H1 (cell line): ENCODE results near the gene NCAPD3. TPM values are rescaled to one million over a fixed set of nuclear protein-coding genes. Genes with fewer than 3 reads are reported as not detected.

Experiments used
- CTCF ChIA-PET: fragments of 300-600 bp; sonication (Branson Sonifier 250); formaldehyde crosslinking; loops from one replicate; lab custom pipeline; 2021; ENCODE audit not compliant: partially characterized antibody; lab: Charles Lee
- POLR2A ChIA-PET: fragments of 300-600 bp; sonication (Branson Sonifier 250); formaldehyde crosslinking; loops from one replicate; lab custom pipeline; 2021; ENCODE audit warnings: inconsistent platforms; ENCODE audit not compliant: partially characterized antibody; lab: Charles Lee
- DNase-seq, 2 experiments: peaks; one replicate each; pipeline versions ENCODE4 v3.0.0 to v3.0.0-alpha.2; 2010 to 2022; ENCODE audit warnings: low spot score in 2 of 2, low read depth in 1 of 2, mixed read lengths in 1 of 2
- FAIRE-seq: peaks from 2 replicates; lab custom pipeline; 2011; peaks lifted over from hg19 to GRCh38; lab: Jason Lieb, UNC
- H2AFZ ChIP-seq: 2 replicates; pipeline ENCODE4 v1.8.1; 2012; ENCODE audit warnings: low read length, inconsistent platforms
- H2AK5ac ChIP-seq: 2 replicates; pipeline ENCODE4 v1.6.1; 2013; ENCODE audit warnings: low read depth, low read length
- H2BK120ac ChIP-seq: replicated peaks from 2 replicates; pipeline ENCODE3; 2013; ENCODE audit warnings: low read depth, low read length, inconsistent platforms
- H2BK12ac ChIP-seq: 2 replicates; pipeline ENCODE4 v1.6.1; 2013; ENCODE audit warnings: low read depth, low read length
- H2BK15ac ChIP-seq: 2 replicates; pipeline ENCODE4 v1.6.1; 2013; ENCODE audit warnings: low read length
- H2BK20ac ChIP-seq: 2 replicates; pipeline ENCODE4 v1.6.1; 2013; ENCODE audit warnings: low read length
- H2BK5ac ChIP-seq: 2 replicates; pipeline ENCODE4 v1.6.1; 2013; ENCODE audit warnings: low read depth, low read length
- H3K14ac ChIP-seq: 2 replicates; pipeline ENCODE4 v1.6.1; 2013; ENCODE audit warnings: inconsistent platforms; ENCODE audit not compliant: insufficient read length
- H3K18ac ChIP-seq: 2 replicates; pipeline ENCODE4 v1.6.1; 2013; ENCODE audit warnings: low read length; ENCODE audit errors: extremely low read depth
- H3K23ac ChIP-seq: 2 replicates; pipeline ENCODE4 v1.6.1; 2013; ENCODE audit warnings: inconsistent platforms; ENCODE audit not compliant: insufficient read length
- H3K23me2 ChIP-seq: 2 replicates; pipeline ENCODE4 v1.6.1; 2013; ENCODE audit warnings: low read depth, low read length
- H3K27ac ChIP-seq: 2 replicates; pipeline ENCODE4 v1.6.1; 2011; ENCODE audit warnings: low read depth, low read length, inconsistent platforms
- H3K27me3 ChIP-seq, 4 experiments: replicated peaks in 1 of 4; 1 replicate in 1 of 4; 2 replicates in 3 of 4; pipeline versions ENCODE4 v1.6.1 to v1.8.1; 2011 to 2013; ENCODE audit warnings: low read length in 3 of 4, mild to moderate bottlenecking in 3 of 4, inconsistent platforms in 2 of 4, mixed read lengths in 2 of 4, moderate library complexity in 1 of 4; ENCODE audit not compliant: control insufficient read depth in 3 of 4, insufficient read depth in 3 of 4; ENCODE audit errors: extremely low read depth in 1 of 4
- H3K36me3 ChIP-seq, 4 experiments: 2 replicates each; pipeline versions ENCODE4 v1.6.1 to v1.8.1; 2011 to 2013; ENCODE audit warnings: mild to moderate bottlenecking in 4 of 4, low read length in 3 of 4, moderate library complexity in 2 of 4, control low read depth in 1 of 4, inconsistent platforms in 1 of 4; ENCODE audit not compliant: insufficient read depth in 4 of 4, control insufficient read depth in 2 of 4
- H3K4ac ChIP-seq: replicated peaks from 2 replicates; pipeline ENCODE3; 2013; ENCODE audit warnings: low read length, low read depth, mixed read lengths, inconsistent platforms; ENCODE audit not compliant: insufficient read length
- H3K4me1 ChIP-seq, 4 experiments: replicated peaks in 1 of 4; 1 replicate in 1 of 4; 2 replicates in 3 of 4; pipeline versions ENCODE4 v1.6.1 to v1.8.1; 2011 to 2013; ENCODE audit warnings: low read length in 3 of 4, inconsistent platforms in 2 of 4, mixed read lengths in 1 of 4; ENCODE audit not compliant: insufficient read depth in 4 of 4, control insufficient read depth in 3 of 4
- H3K4me2 ChIP-seq, 2 experiments: 2 replicates each; pipeline versions ENCODE4 v1.6.1 to v1.8.1; 2011 to 2013; ENCODE audit warnings: low read depth in 2 of 2, low read length in 2 of 2, control low read depth in 1 of 2, inconsistent platforms in 1 of 2, mild to moderate bottlenecking in 1 of 2; ENCODE audit not compliant: insufficient read depth in 1 of 2
- H3K4me3 ChIP-seq, 4 experiments: fragments of 200-600, 300-600 bp in 1 of 4; sonication (generic), shearing (Covaris generic), sonication (Bioruptor Twin) in 1 of 4; 2 replicates each; pipeline versions ENCODE4 v1.5.1 to v1.8.1; 2011 to 2016; ENCODE audit warnings: low read length in 4 of 4, low read depth in 3 of 4, control low read depth in 2 of 4, inconsistent platforms in 2 of 4, mild to moderate bottlenecking in 2 of 4, mixed read lengths in 1 of 4, moderate library complexity in 1 of 4; ENCODE audit not compliant: insufficient read depth in 2 of 4; ENCODE audit errors: extremely low read depth in 1 of 4
- H3K56ac ChIP-seq: replicated peaks from 2 replicates; pipeline ENCODE3; 2013; ENCODE audit warnings: low read depth, mild to moderate bottlenecking, mixed read lengths, low read length, inconsistent platforms; ENCODE audit not compliant: insufficient read length
- H3K79me1 ChIP-seq: 2 replicates; pipeline ENCODE4 v1.6.1; 2013; ENCODE audit warnings: low read depth, low read length, control low read depth
- H3K79me2 ChIP-seq, 2 experiments: 2 replicates each; pipeline versions ENCODE4 v1.6.1 to v1.8.1; 2012 to 2013; ENCODE audit warnings: low read length in 2 of 2, mild to moderate bottlenecking in 2 of 2, inconsistent platforms in 1 of 2; ENCODE audit not compliant: insufficient read depth in 2 of 2, control insufficient read depth in 1 of 2
- H3K9ac ChIP-seq, 4 experiments: replicated peaks in 1 of 4; 1 replicate in 1 of 4; 2 replicates in 3 of 4; pipeline versions ENCODE4 v1.6.1 to v1.8.1; 2011 to 2013; ENCODE audit warnings: low read depth in 3 of 4, low read length in 3 of 4, control low read depth in 2 of 4, mild to moderate bottlenecking in 2 of 4, moderate library complexity in 2 of 4, inconsistent platforms in 1 of 4; ENCODE audit errors: extremely low read depth in 1 of 4
- H3K9me3 ChIP-seq, 2 experiments: 2 replicates each; pipeline versions ENCODE4 v1.6.1 to v1.8.1; 2012 to 2013; ENCODE audit warnings: mild to moderate bottlenecking in 2 of 2, moderate library complexity in 2 of 2, control low read depth in 1 of 2, inconsistent platforms in 1 of 2, low read depth in 1 of 2, low read length in 1 of 2, mixed read lengths in 1 of 2; ENCODE audit not compliant: insufficient read depth in 2 of 2
- H4K20me1 ChIP-seq, 2 experiments: replicated peaks in 1 of 2; 2 replicates each; pipeline versions ENCODE3 to v1.8.1; 2011 to 2013; ENCODE audit warnings: inconsistent platforms in 2 of 2, low read length in 2 of 2, mild to moderate bottlenecking in 1 of 2; ENCODE audit not compliant: insufficient read depth in 2 of 2, control insufficient read depth in 1 of 2
- H4K5ac ChIP-seq: 2 replicates; pipeline ENCODE4 v1.6.1; 2013; ENCODE audit warnings: low read length, low read depth, mixed read lengths, inconsistent platforms; ENCODE audit not compliant: insufficient read length
- H4K8ac ChIP-seq: 2 replicates; pipeline ENCODE4 v1.8.0; 2013; ENCODE audit warnings: mild to moderate bottlenecking, moderate library complexity, low read length, inconsistent platforms; ENCODE audit not compliant: insufficient read depth; ENCODE audit errors: extremely low read depth
- H4K91ac ChIP-seq: replicated peaks from 2 replicates; pipeline ENCODE3; 2013; ENCODE audit warnings: low read length, mixed read lengths, inconsistent platforms; ENCODE audit not compliant: insufficient read length
- HDAC2 ChIP-seq, 2 experiments: fragments of 300-600 bp in 1 of 2; sonication (generic) in 1 of 2; IDR thresholded peaks; 2 replicates each; pipeline ENCODE4 v1.6.1; 2011 to 2012; ENCODE audit warnings: low read depth in 2 of 2, low read length in 2 of 2, mild to moderate bottlenecking in 2 of 2, moderate library complexity in 2 of 2, borderline replicate concordance in 1 of 2, inconsistent platforms in 1 of 2
- JUND ChIP-seq: IDR thresholded peaks from 2 replicates; pipeline ENCODE4 v1.6.1; 2011; ENCODE audit warnings: mild to moderate bottlenecking, improper control_type of control experiment, low read length
- MAFK ChIP-seq: IDR thresholded peaks from 2 replicates; pipeline ENCODE4 v1.6.1; 2012; ENCODE audit warnings: low read depth, mild to moderate bottlenecking, improper control_type of control experiment, low read length
- TEAD4 ChIP-seq: IDR thresholded peaks from 2 replicates; pipeline ENCODE4 v1.6.1; 2012; ENCODE audit warnings: low read depth, low read length, inconsistent platforms, mixed read lengths
- WGBS, 2 experiments: shearing (Covaris generic) in 1 of 2; methylation state at CpG; one replicate each; pipeline versions ENCODE4 v1.1.6 to v1.1.7; 2013 to 2015; ENCODE audit warnings: low lambda C conversion rate in 2 of 2, mixed read lengths in 2 of 2, inconsistent platforms in 1 of 2, low coverage in 1 of 2, missing lambda C conversion rate in 1 of 2; ENCODE audit not compliant: insufficient replicate concordance in 2 of 2, insufficient coverage in 1 of 2, insufficient read length in 1 of 2; ENCODE audit errors: extremely low coverage in 1 of 2, missing lambda C conversion rate in 1 of 2; 5-methylcytosine and 5-hydroxymethylcytosine counted together
- polyA plus RNA-seq, 7 experiments: library from polyadenylated mRNA; depleted of rRNA in 3 of 7; stranded (reverse) in 5 of 7; unstranded in 2 of 7; fragments of >200 nt in 5 of 7; fragments of 200-250 nt in 2 of 7; gene quantifications; 1 replicate in 5 of 7; 2 replicates in 1 of 7; 4 replicates in 1 of 7; pipeline versions ENCODE4 v1.2.1 to v1.2.3, GENCODE V29; 2011 to 2013; ENCODE audit warnings: missing spikeins in 2 of 7, mixed read lengths in 2 of 7
- total RNA-seq: library from RNA; stranded (reverse); fragmentation: NEBNext Ultra II Directional; extraction: Animal tissue kit (Norgen Biotek cat#: 25700); gene quantifications from 2 replicates; pipeline ENCODE4 v1.2.1, GENCODE V29; 2021

NCAPD3 gene
- total and polyA plus RNA-seq, 2 of the 8 experiments (the other 6 are each of a cell fraction or from before 2014, with no cell fraction given) = 26.5 to 55.2 TPM

DNA sequence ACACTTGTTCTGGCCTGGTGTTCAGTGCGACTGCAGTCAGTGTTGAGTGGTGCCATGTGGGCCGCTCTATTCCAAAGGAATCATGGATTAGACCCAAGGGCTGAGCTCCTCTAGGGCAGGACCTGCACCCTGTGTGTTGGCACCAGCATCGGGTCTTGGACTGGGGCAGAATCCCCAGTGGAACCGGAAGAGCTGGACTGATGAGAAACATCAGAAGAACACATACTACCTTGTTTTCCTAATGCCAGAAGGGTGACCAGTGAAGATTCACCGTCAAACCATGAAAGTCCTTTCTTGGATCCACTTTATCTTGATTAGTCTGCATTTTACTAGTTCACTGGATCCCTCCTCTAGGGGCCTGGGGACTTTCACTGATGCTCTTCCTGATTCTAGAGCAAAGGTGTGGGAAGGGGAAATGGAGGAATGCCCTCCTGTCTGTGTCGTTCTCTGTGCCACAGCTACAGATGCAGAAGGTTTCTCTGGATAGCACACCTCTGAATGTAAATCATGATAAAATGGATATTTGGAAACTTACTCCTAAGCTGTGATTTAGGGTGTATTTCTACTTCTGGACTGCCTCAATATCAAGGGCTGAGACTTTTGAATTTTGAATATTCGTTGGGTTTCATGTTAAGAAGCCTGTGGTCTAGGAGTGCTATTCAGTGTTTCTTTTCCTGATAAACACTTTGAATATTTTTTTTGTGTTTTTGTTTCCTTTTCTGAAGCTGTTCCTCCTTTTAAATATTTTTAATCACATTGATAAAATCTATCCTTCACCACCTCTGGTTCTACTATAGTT, 41.4 kb upstream of the NCAPD3 start:
- H3K56ac ChIP-seq = no peak overlapping the region
- ChIA-PET CTCF (interaction anchor here (1.7 to 7.1 kb wide), 2 partner anchors 10 to 34 kb away, joined by 4 to 114 read pairs; partner anchors contain the start of gene GLB1L3), POLR2A (interaction anchor here (1.2 to 9.2 kb wide), 3 partner anchors 11 to 16 kb away, joined by 3 to 76 read pairs (median 16); partner anchors contain the start of genes ACAD8, GLB1L3 and THYN1)
- no peak overlapping the region for H2AFZ ChIP-seq
- no peak overlapping the region for H2BK120ac ChIP-seq
- H3K4ac ChIP-seq = no peak overlapping the region
- no peaks in the 10 kb centered on the region for H3K23me2 ChIP-seq
- peaks cover 2% of the 10 kb centered on the region; the same call in 1 of the 2 replicates for H3K79me1 ChIP-seq
- DNase-seq = no peak
- H3K9ac ChIP-seq = no peak overlapping the region; a peak in 1 of 7 replicates
- H3K23ac ChIP-seq = no peak overlapping the region
- no peaks in the 10 kb centered on the region for H3K9me3 ChIP-seq
- H3K27ac ChIP-seq = no peak overlapping the region
- peaks cover 0 to 4% of the 10 kb centered on the region in 2 experiments for H4K20me1 ChIP-seq
- H4K5ac ChIP-seq = no peak overlapping the region
- H2AK5ac ChIP-seq = no peak overlapping the region; the same call in 1 of the 2 replicates
- H2BK20ac ChIP-seq = no peak overlapping the region
- no peak overlapping the region for H3K4me2 ChIP-seq
- no peak for FAIRE-seq
- TF ChIP-seq TEAD4 (no peak), JUND (no peak), MAFK (no peak), HDAC2 (IDR thresholded peaks at IDR 0.05; ENCODE audit: borderline replicate concordance in 1 of 2, low read depth in 2 of 2, low read length in 2 of 2) (no peak)
- H4K91ac ChIP-seq = no peak overlapping the region
- no peak overlapping the region for H3K4me3 ChIP-seq
- peaks cover 4 to 15% (median 10%) of the 10 kb centered on the region in 4 experiments for H3K4me1 ChIP-seq
- no peaks in the 10 kb centered on the region for H3K27me3 ChIP-seq
- no peak overlapping the region for H3K14ac ChIP-seq
- H2BK5ac ChIP-seq = no peak overlapping the region
- 92% methylated on average over 7 of the region's 7 CpGs; no CpG with 5 or more reads in 1 of the 2 experiments for WGBS, 2 experiments
- peaks cover 3 to 30% (median 14%) of the 10 kb centered on the region in 4 experiments; a peak in 7 of 8 replicates for H3K36me3 ChIP-seq
- no peak overlapping the region for H4K8ac ChIP-seq
- H2BK12ac ChIP-seq = no peak overlapping the region
- H3K18ac ChIP-seq = no peak overlapping the region
- H2BK15ac ChIP-seq = no peak overlapping the region
- peaks cover 0 to 47% of the 10 kb centered on the region in 2 experiments; a peak in 3 of 4 replicates for H3K79me2 ChIP-seq
